Measurements from ENCODE around the gene NME5. TPM values are rescaled to one million over a fixed set of nuclear protein-coding genes. Genes with fewer than 3 reads are reported as not detected.
"Not testable (repeated sequence)": the region's sequence is repeated elsewhere in the genome, so short reads cannot be mapped to it uniquely, and the experiment has no call there.

NME5 gene
- total RNA-seq, 2 donors from 2014 or later, result not detected

DNA sequence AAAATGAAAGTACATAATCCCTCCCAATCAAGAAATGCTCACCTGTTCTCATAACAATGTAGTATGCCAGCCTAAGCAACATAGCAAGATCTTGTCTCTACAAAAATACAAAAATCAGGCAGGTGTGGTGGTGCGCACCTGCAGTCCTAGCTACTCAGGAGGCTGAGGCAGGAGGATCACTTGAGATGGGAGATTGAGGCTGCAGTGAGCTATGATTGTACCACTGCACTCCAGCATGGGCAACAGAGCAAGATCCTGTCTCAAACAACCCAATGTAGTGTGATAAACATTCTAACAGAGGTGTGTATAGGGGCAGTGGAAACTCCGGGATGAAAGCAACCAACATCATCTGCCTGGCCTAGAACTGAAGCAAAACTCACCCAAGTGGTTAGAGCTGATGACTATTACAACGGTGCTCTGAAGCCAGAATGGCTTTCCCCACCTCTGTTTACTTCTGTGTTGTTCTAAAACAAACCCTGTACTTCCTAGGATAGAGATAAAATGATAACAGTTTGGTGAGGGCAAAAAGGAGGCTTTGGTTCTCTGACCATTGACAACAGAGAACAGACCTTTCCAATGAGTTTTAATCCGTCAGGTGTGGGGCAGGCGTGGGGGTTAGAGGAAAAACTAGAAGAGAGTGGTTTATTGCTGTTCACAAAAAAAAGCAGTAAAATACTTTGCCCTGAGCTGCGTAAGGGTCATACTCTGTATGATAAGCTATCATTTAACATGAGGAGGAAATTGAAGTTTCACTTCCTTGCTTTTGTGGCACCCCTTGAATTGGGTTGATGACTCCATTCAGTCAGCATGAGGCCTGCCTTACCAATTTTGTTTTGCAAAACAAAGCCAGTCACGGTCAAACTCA, 36.5 kb downstream of the NME5 start:
- no peak for ATAC-seq
- Mint-ChIP-seq H3K27ac (no peak overlapping the region), H3K36me3 (no peaks in the 10 kb centered on the region), H3K9me3 (no peaks in the 10 kb centered on the region)
- DNase-seq (ENCODE audit: low spot score in 2 of 2), result no peak

DNA sequence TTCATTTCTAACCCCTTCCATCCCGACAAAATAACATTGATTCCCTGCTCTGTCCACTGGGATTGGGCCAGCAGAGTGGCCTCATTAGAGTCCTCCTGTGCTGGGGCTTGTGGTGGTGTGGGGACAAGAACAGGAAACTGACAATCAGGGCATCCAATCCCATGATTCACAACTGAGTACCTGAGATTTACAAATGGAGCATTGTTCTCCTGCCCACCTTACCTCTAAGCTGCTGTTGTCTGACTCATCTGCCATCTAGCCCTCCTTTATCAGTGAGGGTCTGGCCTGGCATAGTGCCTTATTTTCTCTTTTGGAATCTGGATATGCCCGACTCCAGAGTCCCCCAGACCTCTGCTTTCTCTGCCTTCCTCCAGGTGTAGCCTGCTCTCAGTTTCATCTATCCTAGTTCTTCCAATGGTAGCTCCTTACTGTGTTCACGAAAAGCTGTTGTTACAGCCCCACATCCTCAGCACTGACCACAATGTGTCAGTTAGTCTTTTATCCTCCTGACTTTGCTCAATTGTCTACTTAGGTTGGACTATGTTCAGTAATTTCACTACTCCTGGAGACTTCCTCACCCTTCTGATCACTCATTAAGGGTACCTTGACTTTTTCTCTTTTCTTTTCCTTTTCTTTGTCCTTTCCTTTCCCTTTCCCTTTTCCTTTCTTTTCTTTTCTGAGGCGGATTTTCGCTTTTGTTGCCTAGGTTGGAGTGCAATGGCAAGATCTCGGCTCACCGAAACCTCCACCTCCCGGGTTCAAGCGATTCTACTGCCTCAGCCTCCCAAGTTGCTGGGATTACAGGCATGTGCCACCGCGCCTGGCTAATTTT, 42.0 kb downstream of the NME5 start:
- peak overlapping the region; percentile 18 to 53 for H3K27ac Mint-ChIP-seq
- no peaks in the 10 kb centered on the region for H3K9me3 Mint-ChIP-seq
- H3K36me3 Mint-ChIP-seq, result no peaks in the 10 kb centered on the region
- DNase-seq (ENCODE audit: low spot score in 2 of 2) (no peak), ATAC-seq (peak; percentile 57 to 89)

DNA sequence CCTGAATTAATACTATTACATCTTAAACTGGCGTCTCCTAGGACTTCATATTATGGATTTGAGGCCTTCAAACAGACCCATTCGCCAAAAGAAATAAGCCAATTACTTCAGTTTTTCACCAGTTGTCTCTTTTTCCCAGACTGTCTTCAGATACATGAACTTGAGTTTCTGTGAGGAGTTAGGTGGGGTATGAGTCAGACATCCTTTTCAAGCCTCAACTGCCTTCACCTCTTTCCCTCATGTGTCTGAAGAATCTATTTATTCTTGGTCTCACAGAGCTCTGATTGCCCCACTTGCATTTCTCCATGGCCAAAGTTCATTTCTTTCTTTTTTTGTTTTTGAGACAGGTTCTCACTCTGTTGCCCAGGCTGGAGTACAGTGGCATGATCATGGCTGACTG, 42.9 kb downstream of the NME5 start:
- H3K27ac Mint-ChIP-seq, result peak overlapping the region; percentile 18 to 73
- ATAC-seq (peak; percentile 62 to 74), DNase-seq (ENCODE audit: low spot score in 2 of 2) (no peak)
- H3K36me3 Mint-ChIP-seq, result no peaks in the 10 kb centered on the region
- no peaks in the 10 kb centered on the region for H3K9me3 Mint-ChIP-seq

GRCh38 chr5:138095100-138095907, 43.9 kb downstream of the NME5 start:
- DNase-seq (ENCODE audit: low spot score in 2 of 2), result no peak
- no peaks in the 10 kb centered on the region for H3K9me3 Mint-ChIP-seq
- H3K36me3 Mint-ChIP-seq, result no peaks in the 10 kb centered on the region

GRCh38 chr5:138093036-138093435, 46.2 kb downstream of the NME5 start:
- H3K36me3 Mint-ChIP-seq, result no peaks in the 10 kb centered on the region
- no peak overlapping the region for H3K27ac Mint-ChIP-seq
- ATAC-seq, result peak in 1 of 2 donors; percentile 22
- no peak for DNase-seq (ENCODE audit: low spot score in 2 of 2)
- H3K9me3 Mint-ChIP-seq, result no peaks in the 10 kb centered on the region

More at GRCh38 chr5:138095100-138095907, 43.9 kb downstream of the NME5 start:
- H3K27ac Mint-ChIP-seq, result peak overlapping the region in 1 of 2 donors; percentile 44
- ATAC-seq, result peak in 1 of 2 donors; percentile 9

- no peak for ATAC-seq
- no peaks in the 10 kb centered on the region for H3K9me3 Mint-ChIP-seq
- H3K27ac Mint-ChIP-seq, result no peak overlapping the region
- H3K36me3 Mint-ChIP-seq, result no peaks in the 10 kb centered on the region
- DNase-seq (ENCODE audit: low spot score in 2 of 2), result no peak
Measured at GRCh38 chr5:138092301-138092700, 46.9 kb downstream of the NME5 start.

GRCh38 chr5:138091685-138092084, 47.5 kb downstream of the NME5 start:
- no peak for DNase-seq (ENCODE audit: low spot score in 2 of 2)
- Mint-ChIP-seq H3K27ac (no peak overlapping the region), H3K36me3 (no peaks in the 10 kb centered on the region), H3K9me3 (no peaks in the 10 kb centered on the region)
- no peak for ATAC-seq

DNA sequence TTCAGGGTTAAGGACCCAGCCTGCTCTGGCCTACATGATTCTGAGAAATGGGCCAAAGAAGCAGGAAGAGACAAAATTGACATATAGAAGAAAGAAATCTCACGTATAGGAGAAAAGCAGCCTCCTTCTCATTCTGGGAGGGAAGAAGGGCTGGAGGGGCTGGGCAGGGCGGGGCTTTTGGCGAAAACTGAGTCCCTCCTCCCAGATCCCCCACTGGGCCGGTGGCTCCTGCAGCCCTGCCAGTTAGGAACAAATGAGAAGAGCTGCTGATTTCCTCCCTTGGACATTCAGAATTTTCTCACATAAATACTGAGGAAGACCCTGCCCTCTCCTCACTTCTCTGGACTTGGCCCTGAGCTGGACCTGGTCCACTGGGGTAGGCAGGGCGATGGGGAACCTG, 55.5 kb downstream of the NME5 start, which contains the start of gene WNT8A:
Gene WNT8A, plus strand, starts transcription at position 332 of the 400 bp plus-strand sequence. CDS start 95 bp downstream, outside the sequence.
- no peak for ATAC-seq
- H3K9me3 Mint-ChIP-seq, result no peaks in the 10 kb centered on the region
- no peak within 1 kb of the TSS for H3K27ac Mint-ChIP-seq
- H3K36me3 Mint-ChIP-seq, result no peaks in the 10 kb centered on the region
- DNase-seq (ENCODE audit: low spot score in 2 of 2), result no peak

GRCh38 chr5:138082033-138082432, 57.2 kb downstream of the NME5 start:
- no peak for DNase-seq (ENCODE audit: low spot score in 2 of 2)
- Mint-ChIP-seq H3K36me3 (no peaks in the 10 kb centered on the region), H3K27ac (peak overlapping the region in 1 of 2 donors; percentile 72), H3K9me3 (no peaks in the 10 kb centered on the region)
- no peak for ATAC-seq

DNA sequence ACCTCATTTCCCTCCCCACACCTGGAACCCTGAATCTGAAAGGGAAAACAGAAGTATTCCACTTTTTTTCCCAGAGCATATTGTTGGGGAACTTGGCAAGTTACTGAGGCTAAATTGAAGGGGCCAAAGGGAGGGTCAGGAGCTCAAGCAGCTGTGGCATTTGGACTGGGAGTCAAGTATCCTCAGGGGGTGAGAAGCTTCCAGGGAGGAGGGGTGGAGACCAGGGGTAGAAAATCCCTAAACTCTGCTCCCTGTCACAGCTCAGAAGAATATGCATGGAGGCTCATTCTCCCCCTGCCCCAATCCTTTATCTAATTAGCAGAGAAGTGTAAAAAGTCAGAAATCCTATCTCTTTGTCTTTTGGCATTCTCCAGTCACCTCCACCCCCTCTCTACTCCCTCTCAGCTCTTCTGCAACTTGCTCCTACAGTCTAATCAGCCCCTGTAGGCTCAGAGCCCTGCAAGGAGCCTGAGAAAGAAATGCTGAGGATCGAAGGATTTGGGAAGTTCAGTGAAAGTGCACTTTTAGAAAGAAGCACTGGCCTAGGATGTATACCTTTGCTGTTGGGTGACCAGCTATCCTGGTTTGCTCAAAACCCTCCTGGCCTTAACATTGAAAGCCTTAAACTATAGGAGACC, 61.1 kb downstream of the NME5 start:
- ATAC-seq, result no peak
- Mint-ChIP-seq H3K36me3 (no peaks in the 10 kb centered on the region), H3K9me3 (no peaks in the 10 kb centered on the region), H3K27ac (no peak overlapping the region)
- no peak for DNase-seq (ENCODE audit: low spot score in 2 of 2)

DNA sequence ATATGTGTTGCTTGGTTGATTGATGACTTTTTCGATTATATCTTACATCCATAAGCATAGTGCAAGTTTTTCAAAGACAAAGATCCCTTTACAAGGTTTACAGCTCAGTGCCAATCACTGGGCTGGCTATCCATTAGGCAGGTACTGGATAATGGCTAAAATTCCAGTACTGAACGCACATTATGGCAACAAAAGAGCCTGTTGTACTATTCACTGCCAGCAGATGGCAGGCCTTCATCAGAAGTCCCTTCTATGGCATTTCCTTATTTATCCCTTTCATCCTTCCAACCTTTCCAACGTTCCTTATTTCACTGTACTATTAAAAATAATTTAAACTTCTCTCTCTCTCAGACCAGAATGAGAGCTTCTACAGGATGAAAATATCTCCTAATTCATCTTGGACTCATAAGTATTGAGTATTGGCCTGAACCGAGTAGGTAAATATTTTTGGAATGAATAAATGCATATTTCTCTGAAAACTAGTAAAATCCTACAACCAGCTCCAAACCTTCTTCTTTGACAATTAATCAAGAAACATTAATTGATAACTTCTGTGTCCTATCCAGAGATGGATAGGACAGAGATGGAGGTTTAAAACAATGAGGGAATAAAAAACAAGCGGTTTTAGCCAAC, 62.0 kb downstream of the NME5 start:
- ATAC-seq, result peak in 1 of 2 donors; percentile 42
- DNase-seq (ENCODE audit: low spot score in 2 of 2), result peak in 1 of 2 donors; percentile 47
- H3K36me3 Mint-ChIP-seq, result no peaks in the 10 kb centered on the region
- H3K27ac Mint-ChIP-seq, result no peak overlapping the region
- no peaks in the 10 kb centered on the region for H3K9me3 Mint-ChIP-seq

- peak overlapping the region in 1 of 2 donors; percentile 21 for H3K27ac Mint-ChIP-seq
- not testable (repeated sequence) for H3K9me3 Mint-ChIP-seq; DNase-seq (ENCODE audit: low spot score in 2 of 2); ATAC-seq; H3K36me3 Mint-ChIP-seq
Measured at GRCh38 chr5:138070026-138070425, 69.2 kb downstream of the NME5 start.

GRCh38 chr5:138068742-138069600, 70.3 kb downstream of the NME5 start:
- H3K36me3 Mint-ChIP-seq, result no peaks in the 10 kb centered on the region
- H3K27ac Mint-ChIP-seq, result peak overlapping the region in 1 of 2 donors; percentile 21
- H3K9me3 Mint-ChIP-seq, result no peaks in the 10 kb centered on the region

GRCh38 chr5:138067945-138068344, 71.3 kb downstream of the NME5 start:
- no peaks in the 10 kb centered on the region for H3K36me3 Mint-ChIP-seq
- ATAC-seq (no peak), DNase-seq (ENCODE audit: low spot score in 2 of 2) (no peak)
- no peaks in the 10 kb centered on the region for H3K9me3 Mint-ChIP-seq
- H3K27ac Mint-ChIP-seq, result peak overlapping the region in 1 of 2 donors; percentile 60

More at GRCh38 chr5:138068742-138069600, 70.3 kb downstream of the NME5 start:
- ATAC-seq, result peak; percentile 74 to 82
- peak in 1 of 2 donors; percentile 80 for DNase-seq (ENCODE audit: low spot score in 2 of 2)

Measured in activated naive CD4-positive, alpha-beta T cell treated with anti-CD3 and anti-CD28 coated beads, Interleukin-2, amount 50 U/mL, for 72 hours (primary cell).